GM23338 (cell line): ENCODE data around the gene LCMT1. TPM values are rescaled to one million over a fixed set of nuclear protein-coding genes. Genes with fewer than 3 reads are reported as not detected.

Experiments
- ATAC-seq: fragments of 200-7000 bp; cut with Tn5 transposase; 3 replicates; pipeline ENCODE4 v1.9.1; 2020
- DNase-seq: peaks from one replicate; pipeline ENCODE4 v3.0.0-alpha.2; 2015; ENCODE audit warnings: low spot score
- H2AFZ ChIP-seq: fragments of 200-600 bp; sonication (generic); 2 replicates; pipeline ENCODE4 v1.8.0; 2016; ENCODE audit warnings: antibody characterized with exemption, mild to moderate bottlenecking, moderate library complexity
- H3F3A ChIP-seq: fragments of 200-600 bp; sonication (generic); replicated peaks from 2 replicates; pipeline ENCODE4 v1.8.0; 2017; ENCODE audit warnings: antibody characterized with exemption, mixed run types, low read depth
- H3K27ac ChIP-seq: fragments of 200-600 bp; sonication (generic); 2 replicates; pipeline ENCODE4 v1.6.1; 2016; ENCODE audit warnings: low read depth
- H3K27me3 ChIP-seq: fragments of 200-600 bp; sonication (generic); 2 replicates; pipeline ENCODE4 v1.8.0; 2016; ENCODE audit warnings: mild to moderate bottlenecking, mixed run types, moderate library complexity; ENCODE audit not compliant: insufficient read depth
- H3K36me3 ChIP-seq: fragments of 200-600 bp; sonication (generic); 2 replicates; pipeline ENCODE4 v1.8.0; 2016; ENCODE audit warnings: mild to moderate bottlenecking; ENCODE audit not compliant: insufficient read depth
- H3K4me1 ChIP-seq: fragments of 200-600 bp; sonication (generic); 2 replicates; pipeline ENCODE4 v1.8.0; 2016; ENCODE audit warnings: mild to moderate bottlenecking, moderate library complexity; ENCODE audit not compliant: insufficient read depth
- H3K4me2 ChIP-seq: fragments of 200-600 bp; sonication (generic); 2 replicates; pipeline ENCODE4 v1.7.1; 2017; ENCODE audit warnings: mixed run types
- H3K4me3 ChIP-seq: fragments of 200-600 bp; sonication (generic); 2 replicates; pipeline ENCODE4 v1.6.1; 2016; ENCODE audit warnings: mixed run types
- H3K79me2 ChIP-seq: fragments of 200-600 bp; sonication (generic); replicated peaks from 2 replicates; pipeline ENCODE4 v1.8.0; 2017; ENCODE audit warnings: mild to moderate bottlenecking; ENCODE audit not compliant: insufficient read depth
- H3K9me2 ChIP-seq: fragments of 200-600 bp; sonication (generic); 2 replicates; pipeline ENCODE4 v1.8.0; 2017; ENCODE audit not compliant: insufficient read depth
- H4K20me1 ChIP-seq: fragments of 200-600 bp; sonication (generic); replicated peaks from 2 replicates; pipeline ENCODE4 v1.8.0; 2017; ENCODE audit warnings: mild to moderate bottlenecking; ENCODE audit not compliant: insufficient read depth
- H3K27ac Mint-ChIP-seq: 2 replicates; pipeline ENCODE4 v1.8.0; 2020; ENCODE audit warnings: inconsistent platforms, mild to moderate bottlenecking, moderate library complexity, mixed read lengths
- H3K27me3 Mint-ChIP-seq: 3 replicates; pipeline ENCODE4 v1.8.0; 2022; ENCODE audit warnings: low read depth, mild to moderate bottlenecking, moderate library complexity, mixed read lengths, inconsistent platforms; ENCODE audit not compliant: insufficient read depth, poor library complexity
- H3K36me3 Mint-ChIP-seq: 3 replicates; pipeline ENCODE4 v1.8.0; 2021; ENCODE audit warnings: low read depth, mild to moderate bottlenecking, inconsistent platforms, moderate library complexity, mixed read lengths
- H3K4me1 Mint-ChIP-seq: 3 replicates; pipeline ENCODE4 v1.8.0; 2020; ENCODE audit warnings: mild to moderate bottlenecking, inconsistent platforms, mixed read lengths
- H3K4me3 Mint-ChIP-seq: 3 replicates; pipeline ENCODE4 v1.8.0; 2021; ENCODE audit warnings: moderate library complexity, mild to moderate bottlenecking, inconsistent platforms, mixed read lengths
- H3K9me3 Mint-ChIP-seq: 3 replicates; pipeline ENCODE4 v1.8.0; 2020; ENCODE audit warnings: moderate library complexity, mild to moderate bottlenecking, inconsistent platforms, mixed read lengths
- CREB1 ChIP-seq: fragments of 250-450 bp; sonication (Bioruptor Pico); IDR thresholded peaks from 2 replicates; pipeline ENCODE4 v1.5.0; 2020; ENCODE audit warnings: low read depth, mild to moderate bottlenecking, moderate library complexity
- CTCF ChIP-seq, 2 experiments: fragments of 200-600 bp in 1 of 2; sonication (generic) in 1 of 2; conservative IDR thresholded peaks; 2 replicates each; pipeline versions ENCODE4 v1.5.1 to v1.6.1; 2016 to 2017; ENCODE audit warnings: antibody characterized with exemption in 2 of 2, low read depth in 2 of 2, mild to moderate bottlenecking in 2 of 2, moderate library complexity in 1 of 2
- ETS1 ChIP-seq: IDR thresholded peaks from 2 replicates; pipeline ENCODE4 v1.6.1; 2016; ENCODE audit warnings: antibody characterized with exemption
- EZH2 ChIP-seq: fragments of 200-600 bp; sonication (generic); IDR thresholded peaks from one replicate; pipeline ENCODE4 v1.8.0; 2017; ENCODE audit warnings: antibody characterized with exemption, mild to moderate bottlenecking, low read depth; ENCODE audit not compliant: unreplicated experiment
- EZH2phosphoT487 ChIP-seq: fragments of 200-600 bp; sonication (generic); IDR thresholded peaks from one replicate; pipeline ENCODE4 v1.8.1; 2018; ENCODE audit warnings: antibody characterized with exemption; ENCODE audit not compliant: unreplicated experiment
- JUNB ChIP-seq: IDR thresholded peaks from one replicate; pipeline ENCODE4 v1.6.1; 2016; ENCODE audit warnings: antibody characterized with exemption; ENCODE audit not compliant: unreplicated experiment
- NANOG ChIP-seq: IDR thresholded peaks from 2 replicates; pipeline ENCODE4 v1.6.1; 2016; ENCODE audit warnings: antibody characterized with exemption, borderline replicate concordance
- POLR2AphosphoS5 ChIP-seq: IDR thresholded peaks from 2 replicates; pipeline ENCODE4 v1.6.1; 2016; ENCODE audit warnings: antibody characterized with exemption, low read depth
- REST ChIP-seq: IDR thresholded peaks from one replicate; pipeline ENCODE4 v1.6.1; 2018; ENCODE audit warnings: antibody characterized with exemption; ENCODE audit not compliant: unreplicated experiment
- STAT1 ChIP-seq: IDR thresholded peaks from one replicate; pipeline ENCODE4 v1.6.1; 2016; ENCODE audit warnings: antibody characterized with exemption; ENCODE audit not compliant: unreplicated experiment
- ZNF114 ChIP-seq: fragments of 250-450 bp; sonication (Bioruptor Pico); IDR thresholded peaks from 2 replicates; pipeline ENCODE4 v1.5.0; 2020; ENCODE audit warnings: mild to moderate bottlenecking, moderate library complexity
- ZNF331 ChIP-seq: fragments of 250-450 bp; sonication (Bioruptor Pico); IDR thresholded peaks from 2 replicates; pipeline ENCODE4 v1.5.0; 2020; ENCODE audit warnings: low read depth, mild to moderate bottlenecking, moderate library complexity
- polyA plus RNA-seq: library from polyadenylated mRNA; unstranded; fragments of >200 nt; fragmentation: Nextera tagmentation; extraction: Ambion mirVana; gene quantifications from 2 replicates; pipeline ENCODE4 v1.2.1, GENCODE V29; 2016
- total RNA-seq: library from RNA; depleted of rRNA; stranded (reverse); fragments of >200 nt; shearing (Covaris generic); gene quantifications from 2 replicates; pipeline ENCODE4 v1.2.3, GENCODE V29; 2014
- TF ChIP-seq, protein P1 (sequence below): fragments of 250-450 bp; sonication (Bioruptor Pico); IDR thresholded peaks from 2 replicates; pipeline ENCODE4 v1.5.0; 2020; ENCODE audit warnings: mild to moderate bottlenecking, moderate library complexity

The LCMT1 gene
- total and polyA plus RNA-seq, 2 experiments from 2014 or later, result 56.2 to 84.6 TPM

- Histone ChIP-seq H3K27me3 (no peaks in the 10 kb centered on the region), H3K4me3 (no peak overlapping the region), H3K79me2 (no peaks in the 10 kb centered on the region), H3K4me1 (no peaks in the 10 kb centered on the region), H3K27ac (no peak overlapping the region), H2AFZ (no peak overlapping the region), H3K36me3 (no peaks in the 10 kb centered on the region), H4K20me1 (no peaks in the 10 kb centered on the region), H3F3A (no peaks in the 10 kb centered on the region), H3K9me2 (no peaks in the 10 kb centered on the region), H3K4me2 (no peak overlapping the region)
- Mint-ChIP-seq H3K27ac (no peak overlapping the region), H3K9me3 (no peaks in the 10 kb centered on the region), H3K4me1 (no peaks in the 10 kb centered on the region), H3K27me3 (peaks cover 5% of the 10 kb centered on the region), H3K4me3 (no peak overlapping the region), H3K36me3 (no peaks in the 10 kb centered on the region)
- no peak for DNase-seq
- no peak for TF ChIP-seq ZNF331 (CRISPR knock-in tag)
- TF ChIP-seq POLR2AphosphoS5, result no peak
- no peak for TF ChIP-seq EZH2phosphoT487
- TF ChIP-seq NANOG, result no peak
- TF ChIP-seq ZNF114 (CRISPR knock-in tag), result no peak
- TF ChIP-seq, protein P1, sequence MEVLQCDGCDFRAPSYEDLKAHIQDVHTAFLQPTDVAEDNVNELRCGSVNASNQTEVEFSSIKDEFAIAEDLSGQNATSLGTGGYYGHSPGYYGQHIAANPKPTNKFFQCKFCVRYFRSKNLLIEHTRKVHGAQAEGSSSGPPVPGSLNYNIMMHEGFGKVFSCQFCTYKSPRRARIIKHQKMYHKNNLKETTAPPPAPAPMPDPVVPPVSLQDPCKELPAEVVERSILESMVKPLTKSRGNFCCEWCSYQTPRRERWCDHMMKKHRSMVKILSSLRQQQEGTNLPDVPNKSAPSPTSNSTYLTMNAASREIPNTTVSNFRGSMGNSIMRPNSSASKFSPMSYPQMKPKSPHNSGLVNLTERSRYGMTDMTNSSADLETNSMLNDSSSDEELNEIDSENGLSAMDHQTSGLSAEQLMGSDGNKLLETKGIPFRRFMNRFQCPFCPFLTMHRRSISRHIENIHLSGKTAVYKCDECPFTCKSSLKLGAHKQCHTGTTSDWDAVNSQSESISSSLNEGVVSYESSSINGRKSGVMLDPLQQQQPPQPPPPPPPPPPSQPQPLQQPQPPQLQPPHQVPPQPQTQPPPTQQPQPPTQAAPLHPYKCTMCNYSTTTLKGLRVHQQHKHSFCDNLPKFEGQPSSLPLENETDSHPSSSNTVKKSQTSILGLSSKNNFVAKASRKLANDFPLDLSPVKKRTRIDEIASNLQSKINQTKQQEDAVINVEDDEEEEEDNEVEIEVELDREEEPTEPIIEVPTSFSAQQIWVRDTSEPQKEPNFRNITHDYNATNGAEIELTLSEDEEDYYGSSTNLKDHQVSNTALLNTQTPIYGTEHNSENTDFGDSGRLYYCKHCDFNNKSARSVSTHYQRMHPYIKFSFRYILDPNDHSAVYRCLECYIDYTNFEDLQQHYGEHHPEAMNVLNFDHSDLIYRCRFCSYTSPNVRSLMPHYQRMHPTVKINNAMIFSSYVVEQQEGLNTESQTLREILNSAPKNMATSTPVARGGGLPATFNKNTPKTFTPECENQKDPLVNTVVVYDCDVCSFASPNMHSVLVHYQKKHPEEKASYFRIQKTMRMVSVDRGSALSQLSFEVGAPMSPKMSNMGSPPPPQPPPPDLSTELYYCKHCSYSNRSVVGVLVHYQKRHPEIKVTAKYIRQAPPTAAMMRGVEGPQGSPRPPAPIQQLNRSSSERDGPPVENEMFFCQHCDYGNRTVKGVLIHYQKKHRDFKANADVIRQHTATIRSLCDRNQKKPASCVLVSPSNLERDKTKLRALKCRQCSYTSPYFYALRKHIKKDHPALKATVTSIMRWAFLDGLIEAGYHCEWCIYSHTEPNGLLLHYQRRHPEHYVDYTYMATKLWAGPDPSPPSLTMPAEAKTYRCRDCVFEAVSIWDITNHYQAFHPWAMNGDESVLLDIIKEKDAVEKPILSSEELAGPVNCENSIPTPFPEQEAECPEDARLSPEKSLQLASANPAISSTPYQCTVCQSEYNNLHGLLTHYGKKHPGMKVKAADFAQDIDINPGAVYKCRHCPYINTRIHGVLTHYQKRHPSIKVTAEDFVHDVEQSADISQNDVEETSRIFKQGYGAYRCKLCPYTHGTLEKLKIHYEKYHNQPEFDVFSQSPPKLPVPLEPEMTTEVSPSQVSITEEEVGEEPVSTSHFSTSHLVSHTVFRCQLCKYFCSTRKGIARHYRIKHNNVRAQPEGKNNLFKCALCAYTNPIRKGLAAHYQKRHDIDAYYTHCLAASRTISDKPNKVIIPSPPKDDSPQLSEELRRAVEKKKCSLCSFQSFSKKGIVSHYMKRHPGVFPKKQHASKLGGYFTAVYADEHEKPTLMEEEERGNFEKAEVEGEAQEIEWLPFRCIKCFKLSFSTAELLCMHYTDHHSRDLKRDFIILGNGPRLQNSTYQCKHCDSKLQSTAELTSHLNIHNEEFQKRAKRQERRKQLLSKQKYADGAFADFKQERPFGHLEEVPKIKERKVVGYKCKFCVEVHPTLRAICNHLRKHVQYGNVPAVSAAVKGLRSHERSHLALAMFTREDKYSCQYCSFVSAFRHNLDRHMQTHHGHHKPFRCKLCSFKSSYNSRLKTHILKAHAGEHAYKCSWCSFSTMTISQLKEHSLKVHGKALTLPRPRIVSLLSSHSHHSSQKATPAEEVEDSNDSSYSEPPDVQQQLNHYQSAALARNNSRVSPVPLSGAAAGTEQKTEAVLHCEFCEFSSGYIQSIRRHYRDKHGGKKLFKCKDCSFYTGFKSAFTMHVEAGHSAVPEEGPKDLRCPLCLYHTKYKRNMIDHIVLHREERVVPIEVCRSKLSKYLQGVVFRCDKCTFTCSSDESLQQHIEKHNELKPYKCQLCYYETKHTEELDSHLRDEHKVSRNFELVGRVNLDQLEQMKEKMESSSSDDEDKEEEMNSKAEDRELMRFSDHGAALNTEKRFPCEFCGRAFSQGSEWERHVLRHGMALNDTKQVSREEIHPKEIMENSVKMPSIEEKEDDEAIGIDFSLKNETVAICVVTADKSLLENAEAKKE (CRISPR knock-in tag), result no peak
- no peak for TF ChIP-seq STAT1
- TF ChIP-seq CREB1 (CRISPR knock-in tag), result no peak
- TF ChIP-seq EZH2, result no peak
- no peak for TF ChIP-seq JUNB
- no peak for TF ChIP-seq ETS1
- TF ChIP-seq CTCF (conservative IDR thresholded peaks at IDR 0.05; ENCODE audit: low read depth in 2 of 2), result no peak
- TF ChIP-seq REST, result no peak
- no peak for ATAC-seq
These were observed 14.1 kb upstream of the LCMT1 start for GRCh38 chr16:25097276-25097975.
